Activated T-cell treated with anti-CD3 and anti-CD28 coated beads, Interleukin-2, amount 50 U/mL, for 24 hours (primary cell): ENCODE measurements around the gene DDAH2.
A peak's percentile ranks its signal among the peaks of the same experiment; 100 is the strongest.

Experiments
- DNase-seq: peaks from one replicate; pipeline ENCODE4 v3.0.0-alpha.2; 2020
- H3K27ac Mint-ChIP-seq: 2 replicates; pipeline ENCODE4 v1.8.0; 2020; ENCODE audit warnings: mild to moderate bottlenecking, mixed read lengths
- H3K27me3 Mint-ChIP-seq: 2 replicates; pipeline ENCODE4 v1.8.0; 2020; ENCODE audit warnings: mixed read lengths
- H3K36me3 Mint-ChIP-seq: 2 replicates; pipeline ENCODE4 v1.8.0; 2020; ENCODE audit warnings: low read depth, mixed read lengths
- H3K4me1 Mint-ChIP-seq: 2 replicates; pipeline ENCODE4 v1.8.0; 2020; ENCODE audit warnings: low read depth, mixed read lengths
- H3K4me3 Mint-ChIP-seq: 2 replicates; pipeline ENCODE4 v1.8.0; 2020; ENCODE audit warnings: mild to moderate bottlenecking, moderate library complexity, mixed read lengths
- H3K9me3 Mint-ChIP-seq: 2 replicates; pipeline ENCODE4 v1.8.0; 2020; ENCODE audit warnings: mixed read lengths

Gene DDAH2

GRCh38 chr6:31729979-31730630 lies 1.0 kb upstream of the DDAH2 start:
- peak overlapping the region; percentile 80 for H3K4me3 Mint-ChIP-seq
- peaks cover 68% of the 10 kb centered on the region for H3K36me3 Mint-ChIP-seq
- no peaks in the 10 kb centered on the region for H3K9me3 Mint-ChIP-seq
- DNase-seq, result peak; percentile 80
- no peaks in the 10 kb centered on the region for H3K27me3 Mint-ChIP-seq
- peaks cover 72% of the 10 kb centered on the region for H3K4me1 Mint-ChIP-seq
- H3K27ac Mint-ChIP-seq, result peak overlapping the region; percentile 84

DNA sequence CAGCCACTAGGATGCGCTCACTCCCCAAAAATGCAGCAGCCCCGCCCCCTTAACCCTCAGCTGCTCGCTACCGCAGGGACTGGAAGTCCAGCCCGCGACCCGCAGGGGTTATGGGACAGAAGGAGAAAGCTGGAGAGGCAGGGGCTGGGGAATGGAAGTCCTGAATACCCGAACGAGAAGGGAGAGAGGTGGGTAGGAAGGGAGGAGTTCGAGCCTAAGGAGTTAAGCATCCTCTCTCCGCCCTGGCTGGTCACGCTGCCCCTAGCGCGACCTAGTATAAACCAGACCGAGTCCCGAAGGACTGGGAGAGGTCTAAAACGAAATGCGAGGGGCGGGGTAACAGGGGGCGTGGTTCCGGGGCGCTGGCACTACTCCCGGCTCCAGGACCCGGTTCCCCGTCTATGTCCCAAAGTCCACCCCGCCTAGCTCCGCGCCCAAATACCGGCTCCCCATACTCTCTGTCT lies 448 bp upstream of the DDAH2 start:
- H3K36me3 Mint-ChIP-seq, result peaks cover 63% of the 10 kb centered on the region
- DNase-seq, result peak; percentile 86

GRCh38 chr6:31727717-31728671 lies 1.1 kb downstream of the DDAH2 start:
- peak overlapping the region; percentile 65 for H3K27ac Mint-ChIP-seq
- peaks cover 59% of the 10 kb centered on the region for H3K4me1 Mint-ChIP-seq
- H3K27me3 Mint-ChIP-seq, result no peaks in the 10 kb centered on the region
- H3K36me3 Mint-ChIP-seq, result peaks cover 47% of the 10 kb centered on the region
- no peaks in the 10 kb centered on the region for H3K9me3 Mint-ChIP-seq
- no peak overlapping the region for H3K4me3 Mint-ChIP-seq
- no peak for DNase-seq

More for the DNA sequence above, 448 bp upstream of the DDAH2 start:
- H3K9me3 Mint-ChIP-seq, result no peaks in the 10 kb centered on the region
- peaks cover 72% of the 10 kb centered on the region for H3K4me1 Mint-ChIP-seq
- peak overlapping the region; percentile 84 for H3K27ac Mint-ChIP-seq
- H3K4me3 Mint-ChIP-seq, result peak overlapping the region; percentile 80
- no peaks in the 10 kb centered on the region for H3K27me3 Mint-ChIP-seq

DNA sequence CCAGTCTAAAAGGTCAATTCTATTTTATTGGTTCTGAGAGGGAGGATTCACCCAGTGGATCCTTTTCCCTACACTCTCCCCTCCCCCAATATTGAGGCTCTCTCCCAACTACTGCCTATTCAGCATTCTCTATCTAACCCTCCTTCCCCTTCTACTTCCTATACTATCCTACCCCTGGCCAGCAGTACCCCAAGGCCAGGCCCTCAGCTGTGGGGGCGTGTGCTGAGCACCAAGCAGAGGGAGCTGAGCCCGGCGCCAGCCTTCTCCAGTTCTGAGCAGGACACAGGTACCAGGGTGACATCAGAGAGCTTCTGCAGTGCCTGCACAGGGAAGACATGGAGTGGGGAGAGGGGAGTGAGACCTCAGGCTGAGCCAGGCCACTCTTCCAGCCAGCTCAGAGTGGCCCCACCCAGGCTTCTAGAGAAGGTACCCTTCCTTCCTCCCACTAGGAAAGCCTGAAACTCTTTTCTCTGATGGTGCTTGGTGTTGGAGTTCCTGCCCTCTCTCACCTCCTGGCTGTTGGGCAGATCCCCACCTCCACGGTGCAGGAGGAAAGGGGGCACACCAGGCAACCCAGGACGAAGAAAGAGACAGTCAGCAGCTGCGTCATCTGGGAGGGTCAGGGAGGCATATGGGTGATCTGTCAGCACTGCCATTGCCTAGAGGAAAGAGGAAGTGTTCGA lies 1.9 kb downstream of the DDAH2 start:
- Mint-ChIP-seq H3K4me1 (peaks cover 59% of the 10 kb centered on the region), H3K27ac (peak overlapping the region; percentile 65), H3K9me3 (no peaks in the 10 kb centered on the region), H3K4me3 (no peak overlapping the region), H3K27me3 (no peaks in the 10 kb centered on the region), H3K36me3 (peaks cover 39% of the 10 kb centered on the region)
- DNase-seq, result no peak

GRCh38 chr6:31725502-31726350 lies 3.4 kb downstream of the DDAH2 start:
- H3K4me3 Mint-ChIP-seq, result no peak overlapping the region

DNA sequence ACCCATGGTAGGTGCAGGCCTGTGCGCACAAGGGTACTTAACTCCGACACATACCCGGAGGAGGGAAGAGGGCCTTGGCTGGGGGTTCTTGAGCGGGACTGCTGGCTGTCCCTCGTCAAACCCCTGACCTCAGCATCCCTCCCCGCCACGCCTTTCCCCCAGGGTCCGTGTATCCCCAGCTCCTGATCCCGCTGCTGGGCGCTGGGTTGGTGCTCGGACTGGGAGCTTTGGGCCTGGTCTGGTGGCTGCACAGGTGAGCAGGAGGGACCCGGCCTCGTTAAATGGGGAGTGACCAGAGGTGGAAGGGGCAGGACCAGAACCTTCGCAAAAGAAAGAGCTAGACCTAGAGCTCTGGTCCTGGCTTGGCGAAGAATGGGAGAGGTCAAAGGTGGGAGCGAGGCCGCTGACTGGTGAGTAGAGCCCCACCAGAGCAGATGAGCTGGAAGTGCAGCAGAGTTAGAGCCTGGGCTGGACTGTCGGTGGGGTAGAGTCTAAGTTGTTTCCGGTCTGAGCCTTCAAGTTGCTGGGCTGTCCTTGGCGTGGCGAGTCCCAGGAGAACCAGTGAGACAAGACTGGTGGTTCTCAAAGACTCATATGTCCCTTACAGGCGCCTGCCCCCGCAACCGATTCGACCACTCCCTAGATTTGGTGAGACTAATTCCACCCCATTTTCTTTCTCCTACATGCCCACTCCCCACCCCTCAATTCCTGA lies 5.0 kb downstream of the DDAH2 start:
- no peak for DNase-seq
- H3K27me3 Mint-ChIP-seq, result no peaks in the 10 kb centered on the region
- H3K4me1 Mint-ChIP-seq, result peaks cover 39% of the 10 kb centered on the region
- H3K36me3 Mint-ChIP-seq, result peaks cover 11% of the 10 kb centered on the region
- H3K4me3 Mint-ChIP-seq, result no peak overlapping the region
- no peak overlapping the region for H3K27ac Mint-ChIP-seq
- no peaks in the 10 kb centered on the region for H3K9me3 Mint-ChIP-seq

More at GRCh38 chr6:31725502-31726350, 3.4 kb downstream of the DDAH2 start:
- no peaks in the 10 kb centered on the region for H3K9me3 Mint-ChIP-seq
- DNase-seq, result no peak
- peak overlapping the region; percentile 31 for H3K27ac Mint-ChIP-seq
- H3K36me3 Mint-ChIP-seq, result peaks cover 24% of the 10 kb centered on the region
- peaks cover 52% of the 10 kb centered on the region for H3K4me1 Mint-ChIP-seq
- no peaks in the 10 kb centered on the region for H3K27me3 Mint-ChIP-seq

DNA sequence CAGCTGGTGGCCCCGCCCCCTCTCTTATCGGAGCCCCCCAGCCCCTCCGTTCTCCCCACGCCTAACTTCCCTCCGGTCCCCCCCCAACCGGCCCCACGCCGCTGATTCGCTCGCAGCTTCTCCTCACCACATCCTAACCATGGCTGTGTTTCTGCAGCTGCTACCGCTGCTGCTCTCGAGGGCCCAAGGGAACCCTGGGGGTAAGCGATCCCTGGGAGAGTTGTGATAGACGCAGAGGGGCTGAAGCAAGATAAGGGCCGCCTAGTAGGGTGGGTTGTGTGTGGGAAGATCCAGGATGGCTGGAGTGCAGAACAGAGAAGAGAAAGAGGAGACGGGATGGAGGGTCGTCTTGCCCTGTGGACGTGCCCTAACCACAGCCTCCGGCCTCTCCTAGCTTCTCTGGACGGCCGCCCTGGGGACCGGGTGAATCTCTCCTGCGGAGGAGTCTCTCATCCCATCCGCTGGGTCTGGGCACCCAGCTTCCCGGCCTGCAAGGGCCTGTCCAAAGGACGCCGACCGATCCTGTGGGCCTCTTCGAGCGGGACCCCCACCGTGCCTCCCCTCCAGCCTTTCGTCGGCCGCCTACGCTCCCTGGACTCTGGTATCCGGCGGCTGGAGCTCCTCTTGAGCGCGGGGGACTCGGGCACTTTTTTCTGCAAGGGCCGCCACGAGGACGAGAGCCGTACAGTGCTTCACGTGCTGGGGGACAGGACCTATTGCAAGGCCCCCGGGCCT lies 5.7 kb downstream of the DDAH2 start, which contains the start of gene MPIG6B:
TSS of gene MPIG6B (plus strand) at position 129 of the 735 bp plus-strand sequence. CDS start at position 140, 11 bp downstream.
- DNase-seq, result no peak
- Mint-ChIP-seq H3K4me1 (peaks cover 31% of the 10 kb centered on the region), H3K9me3 (no peaks in the 10 kb centered on the region), H3K36me3 (peaks cover 6% of the 10 kb centered on the region), H3K27me3 (no peaks in the 10 kb centered on the region), H3K27ac (no peak within 1 kb of the TSS), H3K4me3 (peak within 1 kb of the TSS; percentile 30)

GRCh38 chr6:31722173-31722572 lies 6.9 kb downstream of the DDAH2 start:
- no peak for DNase-seq
- Mint-ChIP-seq H3K9me3 (no peaks in the 10 kb centered on the region), H3K27me3 (no peaks in the 10 kb centered on the region), H3K4me3 (no peak overlapping the region), H3K4me1 (peaks cover 21% of the 10 kb centered on the region), H3K27ac (no peak overlapping the region), H3K36me3 (no peaks in the 10 kb centered on the region)

DNA sequence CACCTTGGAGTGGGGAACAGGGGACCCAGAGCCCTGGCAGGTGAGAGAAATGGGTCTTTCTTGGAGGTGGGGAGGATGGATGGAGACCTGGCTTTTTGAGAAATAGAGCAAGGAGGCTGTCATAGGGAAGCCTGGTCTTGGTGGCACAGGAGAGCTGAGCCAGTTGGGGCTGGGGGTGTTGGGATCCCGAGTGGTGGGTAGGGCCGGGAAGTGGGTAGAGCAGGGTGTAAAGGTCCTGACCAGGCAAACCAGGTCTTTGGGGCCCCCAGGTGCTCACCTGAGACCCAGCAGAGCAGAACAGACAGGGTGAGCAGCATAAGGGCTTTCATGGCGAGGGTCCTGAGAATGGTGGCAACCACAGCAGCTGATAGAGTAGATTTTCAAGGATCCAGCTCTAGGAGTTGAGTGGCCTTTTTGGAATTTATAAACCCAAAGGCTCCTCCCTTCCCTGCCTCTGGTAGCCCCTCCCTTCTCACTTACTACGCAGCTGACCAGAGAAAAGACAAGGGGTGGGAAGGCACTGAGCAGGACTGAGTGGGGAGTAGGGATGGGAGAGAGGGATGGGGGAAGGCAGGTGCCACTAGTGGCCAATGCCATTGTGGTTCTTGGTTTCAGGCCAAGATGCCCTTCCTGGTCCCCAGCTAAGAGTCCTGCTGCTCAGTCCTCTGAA lies 7.6 kb downstream of the DDAH2 start, which contains the start of gene LY6G6C:
TSS of gene LY6G6C (minus strand) at position 396 of the 670 bp plus-strand sequence. CDS start at position 329, 67 bp downstream.
- no peak within 1 kb of the TSS for H3K27ac Mint-ChIP-seq
- DNase-seq, result no peak
- H3K9me3 Mint-ChIP-seq, result no peaks in the 10 kb centered on the region
- H3K27me3 Mint-ChIP-seq, result no peaks in the 10 kb centered on the region
- peaks cover 14% of the 10 kb centered on the region for H3K4me1 Mint-ChIP-seq
- H3K36me3 Mint-ChIP-seq, result no peaks in the 10 kb centered on the region
- no peak within 1 kb of the TSS for H3K4me3 Mint-ChIP-seq

GRCh38 chr6:31720196-31720770 lies 8.8 kb downstream of the DDAH2 start:
- Mint-ChIP-seq H3K27ac (no peak overlapping the region), H3K4me1 (peaks cover 4% of the 10 kb centered on the region), H3K27me3 (no peaks in the 10 kb centered on the region), H3K36me3 (no peaks in the 10 kb centered on the region), H3K9me3 (no peaks in the 10 kb centered on the region), H3K4me3 (no peak overlapping the region)
- DNase-seq, result no peak

DNA sequence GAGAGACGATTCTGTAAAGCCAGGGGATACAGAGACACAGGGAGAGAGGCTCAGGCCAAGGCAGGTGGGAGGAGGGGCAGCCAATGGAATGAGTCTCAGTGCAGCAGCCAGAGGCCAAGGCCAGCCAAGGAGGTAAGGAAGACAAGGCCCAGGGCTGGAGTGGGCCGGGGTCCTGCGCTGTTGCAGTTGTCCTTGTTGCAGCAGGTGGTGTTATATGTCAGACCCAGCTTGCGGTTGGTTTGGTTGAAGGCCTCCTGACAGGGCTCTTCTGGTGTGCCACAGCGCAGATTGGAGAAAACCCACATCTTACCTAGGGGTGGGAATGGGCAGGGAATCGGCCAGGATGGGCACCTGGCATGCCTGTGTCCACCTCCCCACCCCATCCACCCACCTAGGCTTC lies 10.1 kb downstream of the DDAH2 start:
- no peak for DNase-seq
- H3K4me1 Mint-ChIP-seq, result peaks cover 5% of the 10 kb centered on the region
- H3K27me3 Mint-ChIP-seq, result no peaks in the 10 kb centered on the region
- H3K9me3 Mint-ChIP-seq, result no peaks in the 10 kb centered on the region
- H3K4me3 Mint-ChIP-seq, result no peak overlapping the region
- H3K27ac Mint-ChIP-seq, result no peak overlapping the region
- no peaks in the 10 kb centered on the region for H3K36me3 Mint-ChIP-seq

DNA sequence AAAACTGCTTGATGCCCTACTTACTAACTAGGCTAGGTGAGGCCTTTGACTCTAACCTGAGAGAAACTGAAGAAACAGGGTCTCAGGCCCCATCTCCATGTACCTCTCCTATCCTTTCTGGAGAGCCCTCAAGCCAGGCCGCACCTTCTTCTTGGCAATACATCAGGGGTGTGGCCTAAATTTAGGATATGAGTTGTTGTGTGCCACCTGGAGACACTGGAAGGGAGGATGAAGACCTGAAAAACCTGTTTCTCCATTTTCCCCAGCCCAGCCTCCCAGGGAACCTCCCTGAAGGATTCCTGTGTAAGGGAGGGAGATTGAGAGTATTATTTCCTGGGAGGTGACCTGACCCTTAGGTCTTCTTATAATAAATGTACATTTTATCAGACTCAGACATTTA lies 10.8 kb downstream of the DDAH2 start:
- no peak overlapping the region for H3K4me3 Mint-ChIP-seq
- peaks cover 5% of the 10 kb centered on the region for H3K4me1 Mint-ChIP-seq
- H3K27ac Mint-ChIP-seq, result no peak overlapping the region
- no peak for DNase-seq
- no peaks in the 10 kb centered on the region for H3K36me3 Mint-ChIP-seq
- no peaks in the 10 kb centered on the region for H3K27me3 Mint-ChIP-seq
- H3K9me3 Mint-ChIP-seq, result no peaks in the 10 kb centered on the region
